ENCODE results near the gene EML6. TPM values are rescaled to one million over a fixed set of nuclear protein-coding genes. Genes with fewer than 3 reads are reported as not detected.
A peak's percentile ranks its signal among the peaks of the same experiment; 100 is the strongest.

Gene EML6
- total RNA-seq, 1 experiment from 2014 or later: 6.6 TPM

GRCh38 chr2:54771166-54771885 lies 47.9 kb downstream of the EML6 start:
- Histone ChIP-seq H3K27ac (ENCODE audit: low read depth, low read length) (no peak overlapping the region), H3K4me2 (ENCODE audit: low read length) (peak overlapping the region; percentile 63), H3K9me3 (ENCODE audit: control insufficient read depth in 1 of 2, insufficient read depth in 1 of 2, low read depth in 1 of 2, low read length in 2 of 2) (peaks cover 4 to 14% of the 10 kb centered on the region in 2 experiments; a peak in 2 of 4 replicates), H2AFZ (ENCODE audit: low read depth, low read length, poor library complexity, severe bottlenecking) (peak overlapping the region; percentile 11), H3K9ac (ENCODE audit: low read length) (peak overlapping the region; percentile 48), H3K4me1 (ENCODE audit: control insufficient read depth in 1 of 2, insufficient read depth in 2 of 2, low read length in 2 of 2) (peaks cover 0 to 52% of the 10 kb centered on the region in 2 experiments; a peak in 2 of 4 replicates), H3K79me2 (ENCODE audit: insufficient read depth, low read length) (no peaks in the 10 kb centered on the region), H4K20me1 (ENCODE audit: insufficient read depth) (no peaks in the 10 kb centered on the region), H3K4me3 (replicated peaks in 1 of 2; ENCODE audit: low read depth in 1 of 2, low read length in 2 of 2) (peak overlapping the region in 1 of 2 experiments; percentile 27; a peak in 2 of 4 replicates), H3K9me2 (ENCODE audit: insufficient read depth) (no peaks in the 10 kb centered on the region), H3K36me3 (ENCODE audit: control insufficient read depth in 1 of 2, insufficient read depth in 2 of 2, low read length in 2 of 2) (no peaks in the 10 kb centered on the region), H3K27me3 (ENCODE audit: insufficient read depth, low read length) (no peaks in the 10 kb centered on the region)
- DNase-seq (ENCODE audit: low read depth, low spot score) (peak; percentile 70), ATAC-seq (peak; percentile 77)
- no TSS peak for BruUV-seq (replicated peaks)
- ChIA-PET RAD21 (ENCODE audit: low non-redundant PET in 1 of 2, low total read pairs in 2 of 2, uncharacterized antibody in 2 of 2, unreplicated experiment in 2 of 2) (no interaction called here), CTCF (interaction anchor here (1.0 kb wide), 2 partner anchors 67 to 106 kb away, joined by 3 read pairs; no protein-coding TSS in a partner anchor), POLR2A (interaction anchor here (1.5 kb wide), 1 partner anchor 279 kb away, joined by 4 read pairs; the partner anchor contains the start of gene RTN4)
- intact Hi-C loops (cut with micrococcal nuclease): loop anchor here (5.0 kb wide), 1 partner anchor 44 kb away; no protein-coding TSS in a partner anchor
- TF ChIP-seq RAD21 (IDR thresholded peaks at IDR 0.05; ENCODE audit: low read depth): no peak
- TF ChIP-seq FOSL1 (IDR thresholded peaks at IDR 0.05; ENCODE audit: low read depth): peak; percentile 91
- no peak for TF ChIP-seq ZNF274 (IDR thresholded peaks at IDR 0.05; ENCODE audit: low read depth, low read length)
- TF ChIP-seq MAX (IDR thresholded peaks at IDR 0.05): peak; percentile 77
- no peak for TF ChIP-seq ZBTB33 (IDR thresholded peaks at IDR 0.05; ENCODE audit: extremely low read depth, insufficient replicate concordance, low read length)
- TF ChIP-seq EZH2phosphoT487 (IDR thresholded peaks at IDR 0.05; ENCODE audit: borderline replicate concordance): no peak
- no peak for TF ChIP-seq EGR1 (IDR thresholded peaks at IDR 0.05; ENCODE audit: low read depth)
- TF ChIP-seq EZH2 (IDR thresholded peaks at IDR 0.05): no peak
- no peak for TF ChIP-seq CTCF (IDR thresholded peaks at IDR 0.05 in 2 of 3, conservative IDR thresholded peaks at IDR 0.05 in 1 of 3; ENCODE audit: borderline replicate concordance in 1 of 3, insufficient read depth in 1 of 3, low read depth in 2 of 3, low read length in 2 of 3)
- TF ChIP-seq SRF (IDR thresholded peaks at IDR 0.05; ENCODE audit: low read depth): no peak; the same call in 1 of the 2 replicates
- peak; percentile 81 for TF ChIP-seq SP1 (IDR thresholded peaks at IDR 0.05; ENCODE audit: low read depth)
- TF ChIP-seq CEBPB (IDR thresholded peaks at IDR 0.05; ENCODE audit: low read depth): peak; percentile 58; the same call in 1 of the 2 replicates
- TF ChIP-seq ZFX (IDR thresholded peaks at IDR 0.05): no peak
- TF ChIP-seq POLR2A (IDR thresholded peaks at IDR 0.05; ENCODE audit: borderline replicate concordance, extremely low read depth, insufficient read depth, insufficient read length): no peak
- peak; percentile 90 for TF ChIP-seq JUND (IDR thresholded peaks at IDR 0.05)
- TF ChIP-seq SIN3A (IDR thresholded peaks at IDR 0.05; ENCODE audit: low read depth): no peak
- TF ChIP-seq ELF1 (IDR thresholded peaks at IDR 0.05; ENCODE audit: borderline replicate concordance, low read depth): no peak
- peak; percentile 44; the same call in 1 of the 2 replicates for TF ChIP-seq ATF3 (IDR thresholded peaks at IDR 0.05)
- TF ChIP-seq REST (IDR thresholded peaks at IDR 0.05; ENCODE audit: low read depth): no peak

Data from HCT116 (cell line).